ENCODE results near the gene OR51A2. TPM values are rescaled to one million over a fixed set of nuclear protein-coding genes. Genes with fewer than 3 reads are reported as not detected.

The OR51A2 gene
- total RNA-seq, 1 experiment from 2014 or later = not detected

GRCh38 chr11:4957396-4957795, 1.9 kb upstream of the OR51A2 start:
- no peaks in the 10 kb centered on the region for H3K79me2 ChIP-seq (ENCODE audit: insufficient read depth, low read length)
- H3K27ac Mint-ChIP-seq = no peak overlapping the region
- no CpG with 5 or more reads among the region's 4 CpGs for WGBS (ENCODE audit: extremely low coverage, insufficient read length, low lambda C conversion rate)

More at GRCh38 chr11:4957396-4957795, 1.9 kb upstream of the OR51A2 start:
- Histone ChIP-seq H2AK5ac (ENCODE audit: insufficient read length, low read length) (no peak overlapping the region), H4K91ac (ENCODE audit: insufficient read length, low read depth, low read length) (no peak overlapping the region), H3K4me2 (ENCODE audit: insufficient read depth, insufficient read length, low read length) (no peak overlapping the region), H3K18ac (ENCODE audit: insufficient read length, low read depth, low read length) (no peak overlapping the region), H2BK120ac (ENCODE audit: low read depth, low read length, poor library complexity, severe bottlenecking) (no peak overlapping the region), H3T11ph (ENCODE audit: low read length) (no peak overlapping the region), H3K56ac (ENCODE audit: insufficient read length, low read depth, low read length) (no peak overlapping the region), H3K9ac (ENCODE audit: extremely low read depth, insufficient read length, low read length) (no peak overlapping the region), H3K27ac (ENCODE audit: insufficient read length, low read depth, low read length) (no peak overlapping the region), H4K5ac (ENCODE audit: insufficient read length, low read depth, low read length) (no peak overlapping the region), H3K23me2 (ENCODE audit: insufficient read length, low read depth, low read length, poor library complexity, severe bottlenecking) (no peaks in the 10 kb centered on the region), H2BK5ac (ENCODE audit: insufficient read length, low read length) (no peak overlapping the region), H3K9me3 (ENCODE audit: control insufficient read depth, low read depth, low read length) (no peaks in the 10 kb centered on the region), H3K79me1 (ENCODE audit: insufficient read depth, low read depth, low read length, poor library complexity, severe bottlenecking) (no peaks in the 10 kb centered on the region), H3K4me1 (ENCODE audit: insufficient read depth, low read length) (no peaks in the 10 kb centered on the region), H3K23ac (ENCODE audit: insufficient read length, low read depth, low read length) (no peak overlapping the region), H2AFZ (ENCODE audit: low read length) (no peak overlapping the region), H3K27me3 (ENCODE audit: insufficient read depth, low read length) (no peaks in the 10 kb centered on the region), H4K8ac (replicated peaks; ENCODE audit: insufficient read length, low read depth, low read length) (no peak overlapping the region), H4K20me1 (ENCODE audit: control insufficient read depth, insufficient read depth, insufficient read length) (no peaks in the 10 kb centered on the region), H2BK20ac (ENCODE audit: low read depth, low read length, poor library complexity, severe bottlenecking) (no peak overlapping the region), H2BK15ac (ENCODE audit: low read depth, low read length) (no peak overlapping the region), H3K4ac (ENCODE audit: low read depth, low read length) (no peak overlapping the region), H3K14ac (ENCODE audit: insufficient read depth, low read length) (no peak overlapping the region), H2BK12ac (ENCODE audit: insufficient read length, low read depth, low read length) (no peak overlapping the region)
- 0 out of 4 replicates have a peak, but pooled peaks cover 0 to 3% of the 10 kb centered on the region in 2 experiments for H3K4me1 Mint-ChIP-seq
- H3K27me3 Mint-ChIP-seq (ENCODE audit: low read depth) = peaks cover 2% of the 10 kb centered on the region; the same call in 1 of the 2 replicates
- TF ChIP-seq CTCF (conservative IDR thresholded peaks at IDR 0.05) = no peak
- DNase-seq = no peak
- no peaks in the 10 kb centered on the region for H3K36me3 Mint-ChIP-seq (ENCODE audit: insufficient read depth in 1 of 3, low read depth in 3 of 3)
- no peak overlapping the region for H3K4me3 Mint-ChIP-seq
- H3K9me3 Mint-ChIP-seq = no peaks in the 10 kb centered on the region
